H1 (cell line): ENCODE results near the gene NRDE2. TPM values are rescaled to one million over a fixed set of nuclear protein-coding genes. Genes with fewer than 3 reads are reported as not detected.
A peak's percentile ranks its signal among the peaks of the same experiment; 100 is the strongest.

Experiments used
- ATF2 ChIP-seq: IDR thresholded peaks from 2 replicates; pipeline ENCODE4 v1.6.1; 2012; ENCODE audit warnings: low read length, inconsistent platforms
- BACH1 ChIP-seq: IDR thresholded peaks from 2 replicates; pipeline ENCODE4 v1.6.1; 2012; ENCODE audit warnings: low read length, improper control_type of control experiment
- CREB1 ChIP-seq: IDR thresholded peaks from 2 replicates; pipeline ENCODE4 v1.6.1; 2012; ENCODE audit warnings: inconsistent platforms
- E2F6 ChIP-seq: IDR thresholded peaks from 2 replicates; pipeline ENCODE4 v1.6.1; 2012; ENCODE audit warnings: inconsistent platforms
- EZH2 ChIP-seq: fragments of 200-600 bp; sonication (generic); IDR thresholded peaks from 2 replicates; pipeline ENCODE4 v1.7.1; 2012; ENCODE audit warnings: low read depth, mild to moderate bottlenecking, moderate library complexity, low read length, inconsistent platforms; ENCODE audit not compliant: severe bottlenecking
- FOSL1 ChIP-seq: IDR thresholded peaks from 2 replicates; pipeline ENCODE4 v1.6.1; 2011; ENCODE audit warnings: mild to moderate bottlenecking, low read depth, low read length, moderate library complexity; ENCODE audit not compliant: insufficient read depth
- GABPA ChIP-seq: IDR thresholded peaks from 2 replicates; pipeline ENCODE4 v1.6.1; 2011; ENCODE audit warnings: mild to moderate bottlenecking, low read length, moderate library complexity, borderline replicate concordance; ENCODE audit not compliant: insufficient read depth
- HDAC2 ChIP-seq, 2 experiments: fragments of 300-600 bp in 1 of 2; sonication (generic) in 1 of 2; IDR thresholded peaks; 2 replicates each; pipeline ENCODE4 v1.6.1; 2011 to 2012; ENCODE audit warnings: low read depth in 2 of 2, low read length in 2 of 2, mild to moderate bottlenecking in 2 of 2, moderate library complexity in 2 of 2, borderline replicate concordance in 1 of 2, inconsistent platforms in 1 of 2
- HDAC6 ChIP-seq: IDR thresholded peaks from one replicate; pipeline ENCODE4 v1.7.1; 2012; ENCODE audit warnings: low read depth, mild to moderate bottlenecking, inconsistent platforms, low read length, moderate library complexity
- KDM5A ChIP-seq: fragments of 200-600 bp; IDR thresholded peaks from 2 replicates; pipeline ENCODE4 v1.7.1; 2012; ENCODE audit warnings: mild to moderate bottlenecking, low read length, inconsistent platforms, mixed read lengths
- MAFK ChIP-seq: IDR thresholded peaks from 2 replicates; pipeline ENCODE4 v1.6.1; 2012; ENCODE audit warnings: low read depth, mild to moderate bottlenecking, improper control_type of control experiment, low read length
- MAX ChIP-seq: IDR thresholded peaks from 2 replicates; pipeline ENCODE4 v1.6.1; 2012; ENCODE audit warnings: inconsistent platforms
- NRF1 ChIP-seq: IDR thresholded peaks from 2 replicates; pipeline ENCODE4 v1.6.1; 2011; ENCODE audit warnings: mild to moderate bottlenecking, low read depth, low read length, improper control_type of control experiment
- PHF8 ChIP-seq: fragments of 200-600 bp; sonication (generic); conservative IDR thresholded peaks from 2 replicates; pipeline ENCODE4 v1.7.1; 2012; ENCODE audit warnings: low read depth, mild to moderate bottlenecking, inconsistent platforms, low read length, moderate library complexity
- RAD21 ChIP-seq, 2 experiments: IDR thresholded peaks in 1 of 2; conservative IDR thresholded peaks in 1 of 2; 2 replicates each; pipeline ENCODE4 v1.6.1; 2011; ENCODE audit warnings: low read depth in 2 of 2, low read length in 2 of 2, improper control_type of control experiment in 1 of 2, inconsistent platforms in 1 of 2, mild to moderate bottlenecking in 1 of 2, moderate library complexity in 1 of 2
- RBBP5 ChIP-seq: IDR thresholded peaks from 2 replicates; pipeline ENCODE4 v1.7.1; 2012; ENCODE audit warnings: low read depth, mild to moderate bottlenecking, inconsistent platforms, low read length, moderate library complexity, borderline replicate concordance
- RXRA ChIP-seq: IDR thresholded peaks from 2 replicates; pipeline ENCODE4 v1.6.1; 2011; ENCODE audit warnings: low read depth, mild to moderate bottlenecking, low read length, moderate library complexity; ENCODE audit not compliant: insufficient read depth
- polyA plus RNA-seq, 7 experiments: library from polyadenylated mRNA; depleted of rRNA in 3 of 7; stranded (reverse) in 5 of 7; unstranded in 2 of 7; fragments of >200 nt in 5 of 7; fragments of 200-250 nt in 2 of 7; gene quantifications; 1 replicate in 5 of 7; 2 replicates in 1 of 7; 4 replicates in 1 of 7; pipeline versions ENCODE4 v1.2.1 to v1.2.3, GENCODE V29; 2011 to 2013; ENCODE audit warnings: missing spikeins in 2 of 7, mixed read lengths in 2 of 7
- total RNA-seq: library from RNA; stranded (reverse); fragmentation: NEBNext Ultra II Directional; extraction: Animal tissue kit (Norgen Biotek cat#: 25700); gene quantifications from 2 replicates; pipeline ENCODE4 v1.2.1, GENCODE V29; 2021

The NRDE2 gene
- total and polyA plus RNA-seq, 2 of the 8 experiments (the other 6 are each of a cell fraction or from before 2014, with no cell fraction given) = 4.9 to 12.1 TPM

- TF ChIP-seq FOSL1 = no peak
- no peak; a peak in 1 of 4 replicates for TF ChIP-seq HDAC2 (IDR thresholded peaks at IDR 0.05; ENCODE audit: borderline replicate concordance in 1 of 2, low read depth in 2 of 2, low read length in 2 of 2)
- peak; percentile 87 for TF ChIP-seq PHF8
- no peak for TF ChIP-seq HDAC6
- TF ChIP-seq KDM5A = peak; percentile 66; the same call in 1 of the 2 replicates
- no peak; the same call in 1 of the 2 replicates for TF ChIP-seq RBBP5
- TF ChIP-seq GABPA = peak; percentile 96
- TF ChIP-seq RAD21 (IDR thresholded peaks at IDR 0.05 in 1 of 2, conservative IDR thresholded peaks at IDR 0.05 in 1 of 2; ENCODE audit: low read depth in 2 of 2, low read length in 2 of 2) = no peak; a peak in 1 of 4 replicates
- peak; percentile 60 for TF ChIP-seq BACH1
- peak; percentile 38; the same call in 1 of the 2 replicates for TF ChIP-seq CREB1
- TF ChIP-seq MAX = peak; percentile 10; the same call in 1 of the 2 replicates
- TF ChIP-seq ATF2 = no peak
- peak; percentile 78; the same call in 1 of the 2 replicates for TF ChIP-seq MAFK
- no peak for TF ChIP-seq RXRA
- TF ChIP-seq NRF1 = no peak
- TF ChIP-seq EZH2 = no peak
- no peak; the same call in 1 of the 2 replicates for TF ChIP-seq E2F6
- TF ChIP-seq, all 59 proteins: peak for 20
These were observed 75.2 kb downstream of the NRDE2 start, which contains the start of gene PSMC1 (continued) for GRCh38 chr14:90256354-90257131.
